ENCODE data around the gene U2SURP. TPM values are rescaled to one million over a fixed set of nuclear protein-coding genes. Genes with fewer than 3 reads are reported as not detected.
A peak's percentile ranks its signal among the peaks of the same experiment; 100 is the strongest.
"Not testable (repeated sequence)": the region's sequence is repeated elsewhere in the genome, so short reads cannot be mapped to it uniquely, and the experiment has no call there.

Gene U2SURP
- total RNA-seq, 1 experiment from 2014 or later = 168 TPM

DNA sequence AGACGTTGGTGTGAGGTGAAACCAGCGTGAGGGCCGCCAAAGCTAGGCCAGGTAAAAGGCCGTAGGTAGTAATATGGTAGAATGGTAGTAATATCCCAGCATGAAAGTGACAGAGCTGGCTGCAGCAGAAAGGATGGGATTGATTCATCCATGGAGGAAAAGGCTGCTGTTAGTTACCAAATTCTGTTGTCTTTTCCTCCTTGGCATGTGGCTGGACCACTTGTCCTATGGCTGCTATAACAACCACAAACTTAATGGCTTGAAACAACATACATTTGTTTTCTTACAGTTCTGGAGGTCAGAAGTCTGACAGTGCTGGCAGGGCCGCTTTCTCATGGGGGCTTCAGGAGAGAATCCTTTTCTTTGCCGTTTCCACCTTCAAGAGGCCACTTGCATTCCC is 70.4 kb downstream of the U2SURP start:
- no peak overlapping the region for H4K8ac ChIP-seq (replicated peaks; ENCODE audit: insufficient read length, low read depth, low read length)

GRCh38 chr3:143072298-143073020 is 71.1 kb downstream of the U2SURP start:
- not testable (repeated sequence) for H4K20me1 ChIP-seq (ENCODE audit: control insufficient read depth, insufficient read depth, insufficient read length); H3K79me2 ChIP-seq (ENCODE audit: insufficient read depth, low read length); H3K4ac ChIP-seq (ENCODE audit: low read depth, low read length); H3K23me2 ChIP-seq (ENCODE audit: insufficient read length, low read depth, low read length, poor library complexity, severe bottlenecking); H3K14ac ChIP-seq (ENCODE audit: insufficient read depth, low read length); H3K27me3 ChIP-seq (ENCODE audit: insufficient read depth, low read length); H3K23ac ChIP-seq (ENCODE audit: insufficient read length, low read depth, low read length); H2BK20ac ChIP-seq (ENCODE audit: low read depth, low read length, poor library complexity, severe bottlenecking); H3K18ac ChIP-seq (ENCODE audit: insufficient read length, low read depth, low read length); H3K27ac ChIP-seq (ENCODE audit: insufficient read length, low read depth, low read length); H3K27ac Mint-ChIP-seq; H3T11ph ChIP-seq (ENCODE audit: low read length); H4K5ac ChIP-seq (ENCODE audit: insufficient read length, low read depth, low read length); H2BK120ac ChIP-seq (ENCODE audit: low read depth, low read length, poor library complexity, severe bottlenecking); H3K36me3 Mint-ChIP-seq (ENCODE audit: insufficient read depth in 1 of 3, low read depth in 3 of 3); H2BK15ac ChIP-seq (ENCODE audit: low read depth, low read length); H3K27me3 Mint-ChIP-seq (ENCODE audit: low read depth); H4K91ac ChIP-seq (ENCODE audit: insufficient read length, low read depth, low read length); H3K4me2 ChIP-seq (ENCODE audit: insufficient read depth, insufficient read length, low read length); H4K8ac ChIP-seq (replicated peaks; ENCODE audit: insufficient read length, low read depth, low read length); H2AK5ac ChIP-seq (ENCODE audit: insufficient read length, low read length); H2BK12ac ChIP-seq (ENCODE audit: insufficient read length, low read depth, low read length); H3K9me3 ChIP-seq (ENCODE audit: control insufficient read depth, low read depth, low read length); H3K9me3 Mint-ChIP-seq; H2BK5ac ChIP-seq (ENCODE audit: insufficient read length, low read length); H3K9ac ChIP-seq (ENCODE audit: extremely low read depth, insufficient read length, low read length); H3K4me1 ChIP-seq (ENCODE audit: insufficient read depth, low read length); H2AFZ ChIP-seq (ENCODE audit: low read length); H3K56ac ChIP-seq (ENCODE audit: insufficient read length, low read depth, low read length); H3K79me1 ChIP-seq (ENCODE audit: insufficient read depth, low read depth, low read length, poor library complexity, severe bottlenecking)
- WGBS (ENCODE audit: extremely low coverage, insufficient read length, low lambda C conversion rate) = no CpG with 5 or more reads among the region's 12 CpGs
- H3K4me1 Mint-ChIP-seq = peaks cover 32 to 38% of the 10 kb centered on the region in 2 experiments
- H3K4me3 Mint-ChIP-seq = peak overlapping the region in 1 of 2 experiments; percentile 9; a peak in 1 of 5 replicates
- DNase-seq = peak; percentile 76

More for the DNA sequence above, 70.4 kb downstream of the U2SURP start:
- no peak overlapping the region for H3K4ac ChIP-seq (ENCODE audit: low read depth, low read length)
- H3K23me2 ChIP-seq (ENCODE audit: insufficient read length, low read depth, low read length, poor library complexity, severe bottlenecking) = no peaks in the 10 kb centered on the region
- H4K5ac ChIP-seq (ENCODE audit: insufficient read length, low read depth, low read length) = no peak overlapping the region
- H2BK120ac ChIP-seq (ENCODE audit: low read depth, low read length, poor library complexity, severe bottlenecking) = no peak overlapping the region
- TF ChIP-seq, protein P1, sequence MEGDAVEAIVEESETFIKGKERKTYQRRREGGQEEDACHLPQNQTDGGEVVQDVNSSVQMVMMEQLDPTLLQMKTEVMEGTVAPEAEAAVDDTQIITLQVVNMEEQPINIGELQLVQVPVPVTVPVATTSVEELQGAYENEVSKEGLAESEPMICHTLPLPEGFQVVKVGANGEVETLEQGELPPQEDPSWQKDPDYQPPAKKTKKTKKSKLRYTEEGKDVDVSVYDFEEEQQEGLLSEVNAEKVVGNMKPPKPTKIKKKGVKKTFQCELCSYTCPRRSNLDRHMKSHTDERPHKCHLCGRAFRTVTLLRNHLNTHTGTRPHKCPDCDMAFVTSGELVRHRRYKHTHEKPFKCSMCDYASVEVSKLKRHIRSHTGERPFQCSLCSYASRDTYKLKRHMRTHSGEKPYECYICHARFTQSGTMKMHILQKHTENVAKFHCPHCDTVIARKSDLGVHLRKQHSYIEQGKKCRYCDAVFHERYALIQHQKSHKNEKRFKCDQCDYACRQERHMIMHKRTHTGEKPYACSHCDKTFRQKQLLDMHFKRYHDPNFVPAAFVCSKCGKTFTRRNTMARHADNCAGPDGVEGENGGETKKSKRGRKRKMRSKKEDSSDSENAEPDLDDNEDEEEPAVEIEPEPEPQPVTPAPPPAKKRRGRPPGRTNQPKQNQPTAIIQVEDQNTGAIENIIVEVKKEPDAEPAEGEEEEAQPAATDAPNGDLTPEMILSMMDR (conservative IDR thresholded peaks at IDR 0.05) = no peak
- Mint-ChIP-seq H3K4me1 (peaks cover 32 to 38% of the 10 kb centered on the region in 2 experiments), H3K36me3 (ENCODE audit: insufficient read depth in 1 of 3, low read depth in 3 of 3) (peaks cover 0 to 5% (median 4%) of the 10 kb centered on the region in 3 experiments; a peak in 5 of 7 replicates), H3K4me3 (no peak overlapping the region), H3K27me3 (ENCODE audit: low read depth) (no peaks in the 10 kb centered on the region; the same call in none of the 2 replicates), H3K9me3 (peaks cover 3 to 5% of the 10 kb centered on the region in 2 experiments; a peak in 4 of 5 replicates), H3K27ac (peak overlapping the region in 1 of 3 experiments; percentile 74; a peak in 1 of 7 replicates)
- H3K9ac ChIP-seq (ENCODE audit: extremely low read depth, insufficient read length, low read length) = no peak overlapping the region
- no peak overlapping the region for H3K4me2 ChIP-seq (ENCODE audit: insufficient read depth, insufficient read length, low read length)
- no peak overlapping the region for H2AK5ac ChIP-seq (ENCODE audit: insufficient read length, low read length)
- WGBS (ENCODE audit: extremely low coverage, insufficient read length, low lambda C conversion rate) = no CpG with 5 or more reads among the region's 6 CpGs
- no peak overlapping the region for H3T11ph ChIP-seq (ENCODE audit: low read length)
- no peaks in the 10 kb centered on the region for H3K27me3 ChIP-seq (ENCODE audit: insufficient read depth, low read length)
- no peaks in the 10 kb centered on the region for H3K9me3 ChIP-seq (ENCODE audit: control insufficient read depth, low read depth, low read length)
- no peak overlapping the region for H3K14ac ChIP-seq (ENCODE audit: insufficient read depth, low read length)
- H3K4me1 ChIP-seq (ENCODE audit: insufficient read depth, low read length) = peaks cover 8% of the 10 kb centered on the region
- H3K27ac ChIP-seq (ENCODE audit: insufficient read length, low read depth, low read length) = no peak overlapping the region
- H4K91ac ChIP-seq (ENCODE audit: insufficient read length, low read depth, low read length) = no peak overlapping the region
- no peak overlapping the region for H3K23ac ChIP-seq (ENCODE audit: insufficient read length, low read depth, low read length)
- no peak overlapping the region for H2BK15ac ChIP-seq (ENCODE audit: low read depth, low read length)
- H4K20me1 ChIP-seq (ENCODE audit: control insufficient read depth, insufficient read depth, insufficient read length) = no peaks in the 10 kb centered on the region
- DNase-seq = no peak
- H3K79me2 ChIP-seq (ENCODE audit: insufficient read depth, low read length) = no peaks in the 10 kb centered on the region
- no peak overlapping the region for H3K56ac ChIP-seq (ENCODE audit: insufficient read length, low read depth, low read length)
- no peak overlapping the region for H2BK12ac ChIP-seq (ENCODE audit: insufficient read length, low read depth, low read length)
- H2AFZ ChIP-seq (ENCODE audit: low read length) = no peak overlapping the region
- H3K79me1 ChIP-seq (ENCODE audit: insufficient read depth, low read depth, low read length, poor library complexity, severe bottlenecking) = no peaks in the 10 kb centered on the region
- no peak overlapping the region for H2BK5ac ChIP-seq (ENCODE audit: insufficient read length, low read length)
- H2BK20ac ChIP-seq (ENCODE audit: low read depth, low read length, poor library complexity, severe bottlenecking) = no peak overlapping the region
- H3K18ac ChIP-seq (ENCODE audit: insufficient read length, low read depth, low read length) = no peak overlapping the region

All from H9 (cell line).